ENCODE measurements around the gene SYN1.

GRCh38 chrX:47596256-47596655 lies 23.4 kb downstream of the SYN1 start:
- TF ChIP-seq CTCF (optimal IDR thresholded peaks at IDR 0.05 in 1 of 3, IDR thresholded peaks at IDR 0.05 in 1 of 3, conservative IDR thresholded peaks at IDR 0.05 in 1 of 3; ENCODE audit: extremely low read depth in 1 of 3, insufficient read depth in 2 of 3, low read length in 3 of 3) (no peak), EZH2 (IDR thresholded peaks at IDR 0.05; ENCODE audit: low read length) (no peak)
